GM23338 (cell line): ENCODE measurements around the gene EFCAB6.

Experiments
- CREB1 ChIP-seq: fragments of 250-450 bp; sonication (Bioruptor Pico); IDR thresholded peaks from 2 replicates; pipeline ENCODE4 v1.5.0; 2020; ENCODE audit warnings: low read depth, mild to moderate bottlenecking, moderate library complexity
- CTCF ChIP-seq, 2 experiments: fragments of 200-600 bp in 1 of 2; sonication (generic) in 1 of 2; conservative IDR thresholded peaks; 2 replicates each; pipeline versions ENCODE4 v1.5.1 to v1.6.1; 2016 to 2017; ENCODE audit warnings: antibody characterized with exemption in 2 of 2, low read depth in 2 of 2, mild to moderate bottlenecking in 2 of 2, moderate library complexity in 1 of 2
- ETS1 ChIP-seq: IDR thresholded peaks from 2 replicates; pipeline ENCODE4 v1.6.1; 2016; ENCODE audit warnings: antibody characterized with exemption
- EZH2 ChIP-seq: fragments of 200-600 bp; sonication (generic); IDR thresholded peaks from one replicate; pipeline ENCODE4 v1.8.0; 2017; ENCODE audit warnings: antibody characterized with exemption, mild to moderate bottlenecking, low read depth; ENCODE audit not compliant: unreplicated experiment
- EZH2phosphoT487 ChIP-seq: fragments of 200-600 bp; sonication (generic); IDR thresholded peaks from one replicate; pipeline ENCODE4 v1.8.1; 2018; ENCODE audit warnings: antibody characterized with exemption; ENCODE audit not compliant: unreplicated experiment
- JUNB ChIP-seq: IDR thresholded peaks from one replicate; pipeline ENCODE4 v1.6.1; 2016; ENCODE audit warnings: antibody characterized with exemption; ENCODE audit not compliant: unreplicated experiment
- POLR2AphosphoS5 ChIP-seq: IDR thresholded peaks from 2 replicates; pipeline ENCODE4 v1.6.1; 2016; ENCODE audit warnings: antibody characterized with exemption, low read depth
- REST ChIP-seq: IDR thresholded peaks from one replicate; pipeline ENCODE4 v1.6.1; 2018; ENCODE audit warnings: antibody characterized with exemption; ENCODE audit not compliant: unreplicated experiment
- STAT1 ChIP-seq: IDR thresholded peaks from one replicate; pipeline ENCODE4 v1.6.1; 2016; ENCODE audit warnings: antibody characterized with exemption; ENCODE audit not compliant: unreplicated experiment
- ZNF114 ChIP-seq: fragments of 250-450 bp; sonication (Bioruptor Pico); IDR thresholded peaks from 2 replicates; pipeline ENCODE4 v1.5.0; 2020; ENCODE audit warnings: mild to moderate bottlenecking, moderate library complexity
- ZNF331 ChIP-seq: fragments of 250-450 bp; sonication (Bioruptor Pico); IDR thresholded peaks from 2 replicates; pipeline ENCODE4 v1.5.0; 2020; ENCODE audit warnings: low read depth, mild to moderate bottlenecking, moderate library complexity
- ZNF462 ChIP-seq: fragments of 250-450 bp; sonication (Bioruptor Pico); IDR thresholded peaks from 2 replicates; pipeline ENCODE4 v1.5.0; 2020; ENCODE audit warnings: mild to moderate bottlenecking, moderate library complexity

- no peak for TF ChIP-seq CTCF (conservative IDR thresholded peaks at IDR 0.05; ENCODE audit: low read depth in 2 of 2)
- TF ChIP-seq EZH2, result no peak
- TF ChIP-seq EZH2phosphoT487, result no peak
- no peak for TF ChIP-seq POLR2AphosphoS5
- no peak for TF ChIP-seq REST
- TF ChIP-seq CREB1 (CRISPR knock-in tag), result no peak
- no peak for TF ChIP-seq JUNB
- TF ChIP-seq ZNF331 (CRISPR knock-in tag), result no peak
- TF ChIP-seq ETS1, result no peak
- no peak for TF ChIP-seq ZNF114 (CRISPR knock-in tag)
- TF ChIP-seq ZNF462 (CRISPR knock-in tag), result no peak
- no peak for TF ChIP-seq STAT1
These were observed 71.4 kb downstream of the EFCAB6 start for GRCh38 chr22:43740587-43741270.
